GM18867 (cell line): Measurements from ENCODE around the gene PTGFRN.
"Not testable (repeated sequence)": the region's sequence is repeated elsewhere in the genome, so short reads cannot be mapped to it uniquely, and the experiment has no call there.

Source experiments
- ATAC-seq: cut with Tn5 transposase; IDR thresholded peaks from one replicate; pipeline ENCODE4 v1.9.1; 2021; ENCODE audit warnings: mild to moderate bottlenecking, moderate library complexity; ENCODE audit not compliant: unreplicated experiment

Gene PTGFRN

DNA sequence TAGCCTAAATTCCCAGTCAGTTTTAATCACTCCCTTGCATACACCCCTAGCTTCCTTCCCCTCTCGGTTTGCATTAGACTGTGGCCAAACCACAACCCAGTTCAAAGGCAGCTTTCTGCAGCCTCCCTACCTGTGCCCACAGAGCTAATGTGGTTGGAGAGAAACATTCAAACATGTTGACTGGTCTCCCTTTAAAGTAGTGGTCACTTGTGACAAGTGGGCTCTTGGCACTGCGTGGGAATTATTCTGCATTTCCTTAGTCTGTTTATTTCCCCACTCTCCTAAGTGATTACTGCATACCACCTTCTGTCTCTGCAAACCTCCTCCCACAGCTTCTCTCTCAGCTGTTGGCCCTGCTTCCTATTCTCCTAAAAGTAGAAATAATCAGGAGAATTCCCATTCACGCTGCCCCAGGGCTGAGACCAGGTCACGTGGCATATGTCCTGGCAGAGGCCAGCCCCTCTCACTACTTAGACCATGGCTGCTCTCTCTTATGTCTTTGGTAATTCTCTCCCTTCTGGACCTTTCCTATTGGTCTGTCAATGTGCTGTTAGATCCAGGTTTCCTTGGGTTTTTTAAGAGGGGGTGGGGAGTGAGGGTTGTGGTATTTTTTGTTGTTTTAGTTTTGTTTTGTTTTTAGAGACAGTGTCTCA is 53.4 kb downstream of the PTGFRN start:
- peak; percentile 96 for ATAC-seq

DNA sequence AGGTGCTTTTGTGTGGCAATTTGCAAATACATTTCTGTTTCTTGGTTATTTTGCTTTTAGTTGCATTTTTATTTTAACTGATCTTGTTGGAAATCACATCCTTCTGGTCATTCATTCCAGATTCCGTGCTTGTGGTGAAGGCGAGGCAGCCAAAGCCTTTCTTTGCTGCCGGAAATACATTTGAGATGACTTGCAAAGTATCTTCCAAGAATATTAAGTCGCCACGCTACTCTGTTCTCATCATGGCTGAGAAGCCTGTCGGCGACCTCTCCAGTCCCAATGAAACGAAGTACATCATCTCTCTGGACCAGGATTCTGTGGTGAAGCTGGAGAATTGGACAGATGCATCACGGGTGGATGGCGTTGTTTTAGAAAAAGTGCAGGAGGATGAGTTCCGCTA is 57.1 kb downstream of the PTGFRN start:
- no peak for ATAC-seq

DNA sequence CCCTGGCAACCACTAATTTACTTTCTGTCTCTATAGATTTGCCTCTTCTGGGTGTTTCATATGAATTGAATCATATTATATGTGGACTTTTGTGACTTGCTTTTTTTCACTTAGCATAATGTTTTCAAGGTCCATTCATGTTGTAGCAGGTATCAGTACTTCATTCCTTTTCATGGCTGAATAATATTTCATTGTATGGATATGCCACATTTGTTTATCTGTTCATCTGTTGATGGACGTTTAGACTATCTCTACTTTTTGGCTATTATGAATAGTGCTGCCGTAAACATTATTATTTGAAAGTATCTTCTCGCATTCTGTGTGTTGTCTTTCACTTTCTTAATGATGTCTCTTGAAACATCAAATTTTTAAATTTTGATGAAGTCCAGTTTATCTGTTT is 59.0 kb downstream of the PTGFRN start:
- no peak for ATAC-seq

DNA sequence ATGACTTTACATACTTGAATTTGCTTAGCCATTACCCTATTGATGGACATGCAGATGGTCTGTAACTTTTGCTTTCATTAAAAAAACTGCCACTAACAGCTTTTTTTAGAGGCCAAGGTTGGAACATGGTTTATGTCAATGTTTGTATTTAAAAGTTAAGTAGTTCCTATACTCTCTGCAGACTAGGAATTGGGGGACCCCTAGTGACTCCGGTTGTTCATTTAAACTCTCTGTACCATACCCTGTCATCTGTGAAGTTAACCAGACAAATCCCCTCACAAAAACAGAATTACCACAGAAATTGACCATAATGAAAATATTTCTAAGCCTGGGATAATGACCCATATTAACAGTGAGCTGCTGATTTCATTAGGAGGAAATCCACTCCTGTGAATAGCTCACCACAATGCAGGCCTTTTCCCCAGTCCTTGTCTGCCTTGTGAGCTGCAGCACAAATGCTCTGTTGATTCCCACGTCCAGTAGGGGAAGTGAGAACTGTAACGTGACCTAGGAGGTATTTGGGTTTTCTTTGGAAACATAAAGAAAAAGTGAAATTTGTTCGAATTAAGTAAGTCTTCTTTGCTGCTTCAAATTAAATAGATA is 61.6 kb downstream of the PTGFRN start:
- ATAC-seq: no peak

DNA sequence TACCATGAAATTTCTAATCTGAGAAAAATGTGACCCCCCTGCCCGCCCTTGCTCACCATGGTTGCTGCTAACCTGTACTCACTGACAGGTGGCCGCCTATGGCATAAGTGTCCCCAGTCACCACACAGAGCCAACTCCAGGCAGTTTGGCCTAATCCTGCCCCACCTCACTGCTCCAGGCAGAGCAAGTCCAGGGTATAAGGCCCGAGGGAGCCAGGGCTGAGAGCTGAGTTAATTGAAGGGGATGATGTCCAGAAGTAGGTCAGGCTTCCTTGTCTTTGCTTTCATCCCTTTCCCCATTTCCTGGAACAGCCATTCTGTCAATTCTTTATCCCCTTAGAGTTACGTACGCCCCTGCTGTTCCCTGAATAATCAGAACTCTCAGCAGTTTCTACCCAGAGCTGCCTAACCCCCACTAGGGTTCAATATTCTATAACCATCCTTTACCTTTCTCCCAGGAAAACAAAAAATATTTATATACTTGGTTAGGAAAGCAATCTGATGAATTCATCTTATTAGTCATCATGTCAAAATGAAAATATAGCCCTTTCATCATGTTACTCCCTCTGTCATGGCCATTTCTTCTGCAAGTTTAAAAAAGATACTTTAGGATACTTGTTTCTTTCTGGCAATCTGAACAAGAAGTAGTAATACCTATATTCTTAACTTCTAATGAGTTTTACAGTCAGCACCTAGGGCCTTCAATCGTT is 62.4 kb downstream of the PTGFRN start:
- no peak for ATAC-seq

DNA sequence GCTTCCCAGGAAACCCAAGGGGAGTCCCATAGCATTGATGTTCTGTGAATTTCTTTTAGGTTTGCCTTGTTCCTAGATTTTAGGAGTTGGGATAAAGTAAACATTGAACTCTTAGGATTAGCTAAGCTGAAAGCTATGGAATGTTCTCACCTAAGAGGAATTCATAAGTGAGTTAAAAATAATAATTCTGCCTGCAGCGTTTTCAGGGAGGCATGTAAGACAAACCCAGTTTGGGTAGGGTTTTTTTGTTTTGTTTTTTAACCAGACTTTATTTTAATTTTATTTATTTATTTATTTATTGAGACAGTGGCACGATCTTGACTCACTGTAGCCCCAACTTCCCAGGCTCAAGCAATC is 62.9 kb downstream of the PTGFRN start:
- no peak for ATAC-seq

DNA sequence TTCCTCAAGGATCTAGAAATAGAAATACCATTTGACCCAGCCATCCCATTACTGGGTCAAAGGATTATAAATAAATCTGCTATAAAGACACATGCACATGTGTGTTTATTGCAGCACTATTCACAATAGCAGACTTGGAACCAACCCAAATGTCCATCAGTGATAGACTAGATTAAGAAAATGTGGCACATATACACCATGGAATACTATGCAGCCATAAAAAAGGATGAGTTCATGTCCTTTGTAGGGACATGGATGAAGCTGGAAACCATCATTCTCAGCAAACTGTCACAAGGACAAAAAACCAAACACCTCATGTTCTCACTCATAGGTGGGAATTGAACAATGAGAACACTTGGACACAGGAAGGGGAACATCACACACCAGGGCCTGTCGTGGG is 70.6 kb downstream of the PTGFRN start:
- ATAC-seq: not testable (repeated sequence)

DNA sequence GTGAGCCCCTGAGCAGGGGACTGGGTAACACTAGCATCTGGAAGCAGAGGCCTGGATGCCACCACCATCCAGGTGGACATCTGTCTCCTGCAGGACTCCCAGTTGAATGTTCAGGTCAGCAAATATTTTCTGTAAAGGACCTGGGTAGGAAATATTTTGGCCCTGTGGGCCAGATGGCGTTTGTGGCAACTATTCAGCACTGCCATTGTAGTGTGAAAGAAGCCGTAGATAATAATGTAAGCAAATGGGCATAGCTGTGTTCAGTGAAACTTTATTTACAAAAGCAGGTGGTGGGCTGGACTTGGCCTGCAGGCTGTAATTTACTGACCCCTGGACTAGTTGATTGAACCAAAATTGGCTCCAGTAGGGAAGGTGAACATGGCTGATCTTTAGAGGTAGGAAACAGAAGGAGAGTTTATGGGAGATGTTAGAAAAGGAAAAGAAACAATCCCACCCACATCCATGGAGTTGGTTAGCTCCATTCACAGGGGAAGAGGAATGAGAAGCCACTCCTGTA is 71.9 kb downstream of the PTGFRN start:
- no peak for ATAC-seq

DNA sequence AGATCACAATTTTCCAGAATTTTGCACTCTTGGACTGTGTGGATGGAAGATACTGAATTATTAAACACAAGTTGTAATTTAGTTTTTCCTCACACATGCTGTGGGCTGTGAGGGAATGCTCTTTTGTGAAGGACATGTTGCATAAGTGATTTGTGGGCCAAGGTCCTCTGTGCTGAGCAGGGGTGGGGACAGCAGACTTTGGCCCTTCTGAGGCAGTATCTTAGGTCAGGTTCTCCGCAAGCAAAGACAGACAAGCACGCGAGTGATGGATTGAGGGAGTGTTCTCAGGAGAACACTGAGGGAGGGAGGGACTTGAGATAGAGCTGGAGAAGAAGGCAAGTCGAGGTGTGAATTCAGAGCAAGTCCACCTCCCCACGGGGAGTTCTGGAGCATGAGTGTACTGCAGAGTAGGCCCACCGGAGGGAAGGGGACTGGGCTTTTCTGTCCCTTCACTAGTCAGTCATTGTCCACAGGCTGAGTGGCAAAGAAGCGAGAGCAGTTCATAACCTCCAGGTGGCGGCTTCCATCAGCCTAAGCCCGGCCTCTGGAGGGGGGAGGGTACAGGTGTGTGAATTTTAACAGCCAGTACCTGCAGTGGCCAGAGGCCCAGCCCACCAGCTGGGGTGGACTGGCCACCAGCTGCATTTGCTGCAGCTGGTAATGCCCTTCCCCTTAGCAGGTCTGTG is 72.7 kb downstream of the PTGFRN start:
- no peak for ATAC-seq

DNA sequence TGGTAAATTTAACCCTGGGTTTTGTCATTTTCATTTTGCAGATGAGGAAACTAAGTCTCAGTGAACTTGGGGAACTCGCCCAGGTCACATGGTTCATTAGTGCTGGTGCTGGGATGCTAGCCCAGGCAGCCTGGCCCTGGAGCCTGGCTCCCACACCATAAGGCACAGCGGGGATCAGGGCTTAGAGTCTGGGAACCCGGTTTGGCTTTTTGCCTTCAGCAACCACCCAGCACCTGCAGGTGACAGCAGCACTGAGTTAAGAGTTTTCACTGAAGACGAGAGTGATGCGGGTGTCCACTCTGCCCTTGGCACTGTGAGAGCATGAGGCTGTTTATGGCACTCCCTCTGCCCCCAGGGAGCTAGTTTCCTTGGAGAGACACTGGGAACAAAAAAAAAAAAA is 73.4 kb downstream of the PTGFRN start:
- ATAC-seq: no peak

DNA sequence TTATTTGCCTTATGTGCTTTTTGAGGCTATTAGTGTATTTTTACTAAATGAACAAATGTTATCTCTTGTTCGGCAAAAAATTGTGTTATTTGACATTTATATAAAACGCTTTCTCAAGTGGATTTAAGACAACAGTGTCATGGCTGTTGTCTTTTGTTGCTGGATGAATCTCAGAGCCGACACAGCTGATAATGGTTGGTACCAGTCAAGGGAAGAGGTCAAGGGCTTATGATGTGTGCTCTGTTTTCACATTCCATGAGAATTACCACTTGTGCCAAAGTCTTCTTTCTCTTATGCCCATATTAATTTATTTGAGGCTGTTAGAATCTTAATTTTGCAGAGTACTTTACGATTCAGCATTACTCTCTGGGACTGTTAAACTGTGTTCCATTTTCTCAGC is 74.0 kb downstream of the PTGFRN start:
- no peak for ATAC-seq

DNA sequence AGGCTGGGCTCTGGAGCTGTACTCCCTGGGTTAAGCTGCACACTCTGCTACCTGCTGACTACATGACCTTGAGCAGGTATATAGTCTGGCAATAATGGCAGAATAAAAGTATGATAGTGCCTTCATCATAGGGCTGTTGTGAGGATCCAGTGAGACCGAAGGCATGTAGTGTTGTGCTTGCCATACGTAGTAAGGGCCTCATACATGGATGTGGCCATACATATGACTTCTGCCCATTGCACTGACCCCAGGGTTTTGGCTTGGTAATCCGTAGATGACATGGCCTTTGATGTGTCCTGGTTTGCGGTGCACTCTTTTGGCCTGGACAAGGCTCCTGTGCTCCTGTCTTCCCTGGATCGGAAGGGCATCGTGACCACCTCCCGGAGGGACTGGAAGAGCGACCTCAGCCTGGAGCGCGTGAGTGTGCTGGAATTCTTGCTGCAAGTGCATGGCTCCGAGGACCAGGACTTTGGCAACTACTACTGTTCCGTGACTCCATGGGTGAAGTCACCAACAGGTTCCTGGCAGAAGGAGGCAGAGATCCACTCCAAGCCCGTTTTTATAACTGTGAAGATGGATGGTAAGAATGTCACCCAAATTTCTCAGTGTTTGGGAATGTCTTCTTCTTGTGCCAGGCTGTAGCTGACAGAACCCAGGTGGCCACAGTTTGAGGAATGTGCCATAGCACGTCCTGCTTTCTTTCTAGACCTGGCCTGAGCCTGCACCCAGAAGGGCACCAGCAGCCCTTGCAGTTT is 74.9 kb downstream of the PTGFRN start:
- ATAC-seq: no peak

DNA sequence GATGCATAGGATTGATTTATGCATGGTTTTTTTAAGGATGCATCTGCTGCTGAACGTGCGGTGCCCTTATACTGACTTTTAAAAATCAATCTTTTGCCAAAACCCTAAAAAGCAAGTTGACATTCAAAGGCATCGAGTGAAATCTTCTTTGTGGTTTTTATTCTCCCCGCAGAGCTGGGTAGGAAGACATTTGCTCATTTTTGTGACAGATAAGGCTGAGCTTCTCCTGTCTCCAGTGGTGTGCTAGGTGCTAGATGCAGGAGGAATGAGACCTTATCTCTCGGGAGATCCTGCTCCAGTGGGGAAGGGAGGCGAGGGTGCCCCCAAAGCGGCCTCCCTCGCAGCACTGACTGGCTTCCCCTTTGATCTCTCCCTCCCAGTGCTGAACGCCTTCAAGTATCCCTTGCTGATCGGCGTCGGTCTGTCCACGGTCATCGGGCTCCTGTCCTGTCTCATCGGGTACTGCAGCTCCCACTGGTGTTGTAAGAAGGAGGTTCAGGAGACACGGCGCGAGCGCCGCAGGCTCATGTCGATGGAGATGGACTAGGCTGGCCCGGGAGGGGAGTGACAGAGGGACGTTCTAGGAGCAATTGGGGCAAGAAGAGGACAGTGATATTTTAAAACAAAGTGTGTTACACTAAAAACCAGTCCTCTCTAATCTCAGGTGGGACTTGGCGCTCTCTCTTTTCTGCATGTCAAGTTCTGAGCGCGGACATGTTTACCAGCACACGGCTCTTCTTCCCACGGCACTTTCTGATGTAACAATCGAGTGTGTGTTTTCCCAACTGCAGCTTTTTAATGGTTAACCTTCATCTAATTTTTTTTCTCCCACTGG is 76.9 kb downstream of the PTGFRN start:
- no peak for ATAC-seq

DNA sequence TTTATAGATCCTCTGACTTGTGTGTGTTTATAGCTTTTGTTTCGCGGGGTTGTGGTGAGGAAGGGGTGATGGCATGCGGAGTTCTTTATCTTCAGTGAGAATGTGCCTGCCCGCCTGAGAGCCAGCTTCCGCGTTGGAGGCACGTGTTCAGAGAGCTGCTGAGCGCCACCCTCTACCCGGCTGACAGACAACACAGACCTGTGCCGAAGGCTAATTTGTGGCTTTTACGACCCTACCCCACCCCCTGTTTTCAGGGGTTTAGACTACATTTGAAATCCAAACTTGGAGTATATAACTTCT is 77.5 kb downstream of the PTGFRN start:
- ATAC-seq: no peak

DNA sequence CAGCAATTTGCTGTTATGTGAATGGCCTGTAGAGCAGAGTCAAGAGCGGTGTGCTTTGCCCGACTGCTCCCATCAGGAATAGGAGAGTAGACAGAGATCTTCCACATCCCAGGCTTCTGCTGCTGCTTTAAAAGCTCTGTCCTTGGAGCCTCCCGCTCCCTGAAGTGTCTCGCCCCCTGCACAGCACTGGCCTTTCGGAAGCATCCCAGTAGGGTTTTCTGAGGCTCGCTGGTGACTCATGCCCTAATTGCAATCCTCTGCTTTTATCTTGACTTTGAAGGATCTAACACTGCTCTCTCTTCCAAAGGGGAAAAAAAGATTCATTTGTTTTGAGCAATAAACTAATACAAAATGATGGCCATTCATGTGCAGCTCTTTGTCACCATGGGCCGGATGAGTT is 78.5 kb downstream of the PTGFRN start:
- no peak for ATAC-seq

DNA sequence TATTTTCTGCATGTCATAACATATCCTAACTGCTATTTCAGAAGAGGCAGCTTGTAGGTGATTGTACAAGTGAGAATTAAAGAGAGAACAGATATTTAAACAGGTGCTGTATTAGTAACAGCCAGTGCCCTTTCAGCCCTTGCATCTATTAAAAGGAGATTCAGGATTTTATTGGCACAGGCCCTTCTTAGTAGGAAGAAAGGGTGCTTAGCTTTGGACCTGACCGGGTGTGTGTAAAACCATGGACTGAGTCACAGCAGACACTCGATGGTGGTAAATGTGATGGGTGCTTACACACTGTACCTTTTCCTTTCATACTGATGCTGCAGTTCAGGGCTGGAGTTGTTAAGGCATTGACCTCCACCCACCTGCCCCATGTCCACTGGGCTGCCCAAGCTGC is 79.2 kb downstream of the PTGFRN start:
- ATAC-seq: no peak

DNA sequence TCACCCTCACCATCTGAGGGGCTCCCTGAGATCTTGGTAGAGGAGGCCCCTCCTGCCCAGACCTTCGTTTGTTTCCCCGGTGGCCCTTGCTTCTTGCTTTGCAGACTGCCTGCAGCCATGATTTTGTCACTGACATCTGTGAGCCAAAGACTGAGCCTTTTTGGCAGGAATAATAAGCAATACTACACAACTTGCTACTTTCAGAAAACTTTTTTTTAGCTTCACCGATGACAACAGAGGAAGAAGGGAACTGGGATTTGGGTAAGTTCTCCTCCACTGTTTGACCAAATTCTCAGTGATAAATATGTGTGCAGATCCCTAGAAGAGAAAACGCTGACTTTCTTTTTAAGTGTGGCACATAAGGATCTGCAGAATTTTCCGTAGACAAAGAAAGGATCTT is 80.1 kb downstream of the PTGFRN start:
- ATAC-seq: no peak

DNA sequence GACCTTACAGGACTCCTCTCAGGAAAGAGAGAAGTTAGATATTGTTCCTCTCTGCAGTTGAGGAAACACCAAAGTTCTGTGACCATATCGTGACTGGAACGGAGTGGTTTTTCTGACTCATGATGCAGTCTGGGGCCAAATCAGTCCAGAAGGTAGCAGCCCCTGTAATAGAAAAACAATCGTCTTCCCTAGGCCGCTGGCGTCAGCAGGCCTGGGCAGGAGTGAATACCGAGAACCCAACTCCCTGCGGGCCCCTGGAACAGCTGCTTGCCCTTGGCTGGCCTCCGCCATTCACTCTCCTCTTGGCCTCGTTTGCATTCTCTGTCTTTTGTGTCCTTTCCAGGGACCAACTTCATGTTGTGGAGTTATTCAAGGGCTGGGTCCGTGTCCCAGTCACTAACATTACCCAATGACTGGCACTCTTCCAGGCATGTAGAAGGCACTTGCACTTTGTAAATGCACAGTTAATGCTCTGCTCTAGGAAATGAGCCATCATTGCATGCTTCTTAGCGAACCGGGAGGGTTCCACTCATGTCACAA is 81.0 kb downstream of the PTGFRN start:
- no peak for ATAC-seq

DNA sequence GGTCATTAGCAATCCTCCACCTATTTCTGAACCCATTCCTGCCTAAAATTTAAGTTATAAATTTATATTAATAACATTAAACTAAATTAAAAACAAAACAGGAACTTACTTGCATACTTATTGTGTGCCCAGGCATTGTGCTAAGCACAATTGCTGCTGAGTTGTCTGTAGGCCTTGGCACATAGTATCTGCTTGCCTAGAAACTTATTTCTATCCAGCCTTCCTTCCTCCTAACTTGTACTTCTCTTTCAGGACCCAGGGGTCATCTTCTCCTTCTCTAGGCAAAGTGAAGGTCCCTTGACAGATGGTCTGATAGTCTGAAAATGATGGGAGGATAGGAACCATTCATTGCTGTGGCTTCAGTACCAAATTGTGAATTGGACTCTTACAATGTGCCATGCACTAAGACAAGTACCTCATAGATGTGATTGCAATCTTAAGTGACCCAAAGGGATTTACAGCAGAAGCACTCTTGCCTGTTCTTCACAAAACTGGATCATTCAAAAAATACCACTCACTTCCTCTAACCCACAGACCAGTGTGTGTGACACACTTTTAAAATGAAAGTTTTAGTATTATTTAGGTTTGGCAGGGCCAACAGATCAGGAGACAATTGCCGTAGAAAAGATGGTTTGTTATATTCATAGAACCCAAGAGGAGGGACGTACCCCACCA is 81.6 kb downstream of the PTGFRN start:
- ATAC-seq: no peak

DNA sequence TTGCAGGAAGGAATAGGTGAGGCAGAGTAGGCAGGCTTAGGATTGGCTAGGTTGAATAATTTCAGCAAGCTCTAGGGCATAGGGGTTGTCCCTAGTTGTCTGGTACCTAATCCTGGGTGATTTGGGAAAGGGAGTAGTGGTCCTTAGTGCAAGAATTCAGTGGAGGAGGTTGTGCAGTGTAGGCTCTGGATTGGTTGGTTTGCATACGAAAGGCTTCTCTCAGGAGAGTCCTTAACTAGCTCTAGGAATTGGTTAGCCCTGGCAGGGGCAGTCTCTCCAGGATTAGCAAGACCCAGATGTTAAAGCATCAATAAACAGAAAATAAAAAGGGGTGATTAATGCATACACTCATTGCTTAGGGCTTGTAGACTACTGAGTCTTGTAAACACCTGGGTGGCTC is 82.2 kb downstream of the PTGFRN start:
- no peak for ATAC-seq
